ENCODE data around the gene ISG15. TPM values are rescaled to one million over a fixed set of nuclear protein-coding genes. Genes with fewer than 3 reads are reported as not detected.

The ISG15 gene
- total and polyA plus RNA-seq, 2 experiments from 2014 or later = 62.3 to 89.6 TPM

- no peaks in the 10 kb centered on the region for H4K20me1 ChIP-seq (ENCODE audit: insufficient read depth, poor library complexity, severe bottlenecking)
- no peak overlapping the region for H3K27ac ChIP-seq
- DNase-seq (ENCODE audit: low spot score) = no peak
- peaks cover 9% of the 10 kb centered on the region for H3K4me1 ChIP-seq (ENCODE audit: insufficient read depth)
- 0% methylated on average over 13 of the region's 27 CpGs for WGBS (ENCODE audit: low lambda C conversion rate, missing lambda C conversion rate)
- no peaks in the 10 kb centered on the region for H3K36me3 ChIP-seq (replicated peaks; ENCODE audit: insufficient read depth, low read depth)
- peak overlapping the region; percentile 95 for H3K4me2 ChIP-seq
- H3K79me2 ChIP-seq = peaks cover 16% of the 10 kb centered on the region
- H3K9me2 ChIP-seq (replicated peaks; ENCODE audit: insufficient read depth) = no peaks in the 10 kb centered on the region
- peak overlapping the region; percentile 73 for H3K4me3 ChIP-seq
- H3K9me3 ChIP-seq (ENCODE audit: low read depth) = no peaks in the 10 kb centered on the region
- no peak for TF ChIP-seq CTCF (IDR thresholded peaks at IDR 0.05; ENCODE audit: poor library complexity)
- TF ChIP-seq EZH2phosphoT487 (IDR thresholded peaks at IDR 0.05; ENCODE audit: low read depth, severe bottlenecking, unreplicated experiment) = no peak
- TF ChIP-seq EZH2 (IDR thresholded peaks at IDR 0.05; ENCODE audit: borderline replicate concordance) = no peak
- H3K27me3 ChIP-seq = peaks cover 16% of the 10 kb centered on the region
- no peak overlapping the region for H2AFZ ChIP-seq
Measured at GRCh38 chr1:998745-998994, 14.6 kb upstream of the ISG15 start.

GRCh38 chr1:998995-999724 lies 14.1 kb upstream of the ISG15 start:
- Histone ChIP-seq H3K27me3 (peaks cover 16% of the 10 kb centered on the region), H3K79me2 (peaks cover 16% of the 10 kb centered on the region), H3K27ac (peak overlapping the region; percentile 99), H3K9me2 (replicated peaks; ENCODE audit: insufficient read depth) (no peaks in the 10 kb centered on the region), H3K4me2 (peak overlapping the region; percentile 95), H3K36me3 (replicated peaks; ENCODE audit: insufficient read depth, low read depth) (no peaks in the 10 kb centered on the region), H3K4me1 (ENCODE audit: insufficient read depth) (peaks cover 11% of the 10 kb centered on the region), H4K20me1 (ENCODE audit: insufficient read depth, poor library complexity, severe bottlenecking) (no peaks in the 10 kb centered on the region), H3K9me3 (ENCODE audit: low read depth) (no peaks in the 10 kb centered on the region), H2AFZ (no peak overlapping the region), H3K4me3 (peak overlapping the region; percentile 73)
- TF ChIP-seq CTCF (IDR thresholded peaks at IDR 0.05; ENCODE audit: poor library complexity) (no peak), EZH2 (IDR thresholded peaks at IDR 0.05; ENCODE audit: borderline replicate concordance) (peak; percentile 65), EZH2phosphoT487 (IDR thresholded peaks at IDR 0.05; ENCODE audit: low read depth, severe bottlenecking, unreplicated experiment) (no peak)
- 1% methylated on average over 63 of the region's 86 CpGs for WGBS (ENCODE audit: low lambda C conversion rate, missing lambda C conversion rate)
- DNase-seq (ENCODE audit: low spot score) = peak; percentile 76

- H3K27me3 ChIP-seq = peaks cover 16% of the 10 kb centered on the region
- TF ChIP-seq EZH2 (IDR thresholded peaks at IDR 0.05; ENCODE audit: borderline replicate concordance) (no peak), CTCF (IDR thresholded peaks at IDR 0.05; ENCODE audit: poor library complexity) (no peak), EZH2phosphoT487 (IDR thresholded peaks at IDR 0.05; ENCODE audit: low read depth, severe bottlenecking, unreplicated experiment) (no peak)
- peaks cover 17% of the 10 kb centered on the region for H3K4me1 ChIP-seq (ENCODE audit: insufficient read depth)
- H3K4me2 ChIP-seq = peak within 1 kb of the TSS; percentile 95
- H4K20me1 ChIP-seq (ENCODE audit: insufficient read depth, poor library complexity, severe bottlenecking) = no peaks in the 10 kb centered on the region
- H3K36me3 ChIP-seq (replicated peaks; ENCODE audit: insufficient read depth, low read depth) = no peaks in the 10 kb centered on the region
- H3K9me2 ChIP-seq (replicated peaks; ENCODE audit: insufficient read depth) = no peaks in the 10 kb centered on the region
- H3K9me3 ChIP-seq (ENCODE audit: low read depth) = no peaks in the 10 kb centered on the region
- DNase-seq (ENCODE audit: low spot score) = peak; percentile 97
- H3K79me2 ChIP-seq = peaks cover 16% of the 10 kb centered on the region
- WGBS (ENCODE audit: low lambda C conversion rate, missing lambda C conversion rate) = 2% methylated on average over 56 of the region's 95 CpGs
- H2AFZ ChIP-seq = peak within 1 kb of the TSS; percentile 47
- H3K4me3 ChIP-seq = peak within 1 kb of the TSS; percentile 73
- peak within 1 kb of the TSS; percentile 99 for H3K27ac ChIP-seq
Measured at GRCh38 chr1:999725-1000356, 13.5 kb upstream of the ISG15 start, which contains the start of gene HES4. Gene HES4 (minus strand): TSS chr1:1000097. CDS start chr1:999973, 124 bp downstream.

Measured in hepatocyte (in vitro differentiated cells).